Trophoblast cell (in vitro differentiated cells and primary cell): ENCODE data around the gene CIDEC.
"Not testable (repeated sequence)": the region's sequence is repeated elsewhere in the genome, so short reads cannot be mapped to it uniquely, and the experiment has no call there.

Source experiments
- DNase-seq, 2 donors: peaks; one replicate each; pipeline ENCODE4 v3.0.0-alpha.2; 2016
- H2AFZ ChIP-seq: 2 replicates; pipeline ENCODE4 v1.6.1; 2013; ENCODE audit warnings: low read length, moderate library complexity, mild to moderate bottlenecking; ENCODE audit not compliant: insufficient read depth, poor library complexity
- H2AK5ac ChIP-seq: 2 replicates; pipeline ENCODE4 v1.6.1; 2013; ENCODE audit warnings: mild to moderate bottlenecking, low read length
- H2BK120ac ChIP-seq: 2 replicates; pipeline ENCODE4 v1.6.1; 2013; ENCODE audit warnings: low read length, mild to moderate bottlenecking, moderate library complexity; ENCODE audit not compliant: insufficient read depth, poor library complexity
- H2BK12ac ChIP-seq: 2 replicates; pipeline ENCODE4 v1.6.1; 2013; ENCODE audit warnings: mild to moderate bottlenecking, low read length, moderate library complexity
- H2BK5ac ChIP-seq: 2 replicates; pipeline ENCODE4 v1.6.1; 2013; ENCODE audit warnings: low read length, low read depth, moderate library complexity, mild to moderate bottlenecking; ENCODE audit not compliant: poor library complexity
- H3K14ac ChIP-seq: 2 replicates; pipeline ENCODE4 v1.6.1; 2013; ENCODE audit warnings: mild to moderate bottlenecking, low read length
- H3K18ac ChIP-seq: 2 replicates; pipeline ENCODE4 v1.6.1; 2013; ENCODE audit warnings: mild to moderate bottlenecking, low read length
- H3K23ac ChIP-seq: 2 replicates; pipeline ENCODE4 v1.6.1; 2013; ENCODE audit warnings: low read length
- H3K27ac ChIP-seq: 2 replicates; pipeline ENCODE4 v1.5.1; 2013; ENCODE audit warnings: low read depth, mild to moderate bottlenecking, inconsistent platforms, low read length, moderate library complexity
- H3K27me3 ChIP-seq: 2 replicates; pipeline ENCODE4 v1.6.1; 2013; ENCODE audit warnings: inconsistent platforms, mild to moderate bottlenecking, low read length, moderate library complexity; ENCODE audit not compliant: insufficient read depth
- H3K36me3 ChIP-seq, 2 experiments: 1 replicate in 1 of 2; 2 replicates in 1 of 2; pipeline ENCODE4 v1.6.1; 2013; ENCODE audit warnings: low read length in 2 of 2, mild to moderate bottlenecking in 2 of 2, moderate library complexity in 1 of 2; ENCODE audit not compliant: insufficient read depth in 2 of 2, control insufficient read depth in 1 of 2
- H3K4ac ChIP-seq: 2 replicates; pipeline ENCODE4 v1.6.1; 2013; ENCODE audit warnings: low read depth, mild to moderate bottlenecking, low read length, moderate library complexity
- H3K4me1 ChIP-seq, 2 experiments: 1 replicate in 1 of 2; 2 replicates in 1 of 2; pipeline ENCODE4 v1.6.1; 2013; ENCODE audit warnings: low read length in 2 of 2, mild to moderate bottlenecking in 2 of 2, moderate library complexity in 1 of 2; ENCODE audit not compliant: insufficient read depth in 2 of 2, control insufficient read depth in 1 of 2
- H3K4me2 ChIP-seq: 2 replicates; pipeline ENCODE4 v1.6.1; 2013; ENCODE audit warnings: inconsistent platforms, mild to moderate bottlenecking, low read length, moderate library complexity
- H3K4me3 ChIP-seq: 2 replicates; pipeline ENCODE4 v1.5.1; 2013; ENCODE audit warnings: mild to moderate bottlenecking, low read depth, low read length, inconsistent platforms
- H3K79me1 ChIP-seq: one replicate; pipeline ENCODE4 v1.6.1; 2013; ENCODE audit warnings: low read length
- H3K79me2 ChIP-seq: 2 replicates; pipeline ENCODE4 v1.6.1; 2013; ENCODE audit warnings: low read length, mild to moderate bottlenecking; ENCODE audit not compliant: control insufficient read depth, insufficient read depth, poor library complexity
- H3K9ac ChIP-seq: 2 replicates; pipeline ENCODE4 v1.6.1; 2013; ENCODE audit warnings: mild to moderate bottlenecking, low read length
- H3K9me3 ChIP-seq: 2 replicates; pipeline ENCODE4 v1.6.1; 2013; ENCODE audit warnings: low read depth, mild to moderate bottlenecking, control low read depth, inconsistent platforms, low read length; ENCODE audit not compliant: insufficient read depth
- H4K12ac ChIP-seq: 2 replicates; pipeline ENCODE4 v1.6.1; 2013; ENCODE audit warnings: low read depth, mild to moderate bottlenecking, low read length, moderate library complexity
- H4K8ac ChIP-seq: 2 replicates; pipeline ENCODE4 v1.6.1; 2013; ENCODE audit warnings: low read depth, mild to moderate bottlenecking, low read length, moderate library complexity
- H4K91ac ChIP-seq: one replicate; pipeline ENCODE4 v1.6.1; 2013; ENCODE audit warnings: low read depth, mild to moderate bottlenecking, low read length, moderate library complexity
- WGBS: extraction: QIAGEN DNeasy Blood & Tissue Kit; methylation state at CpG from one replicate; pipeline ENCODE4 v1.1.7; 2013; ENCODE audit warnings: missing lambda C conversion rate; ENCODE audit not compliant: insufficient read length, insufficient coverage; ENCODE audit errors: extremely low coverage; 5-methylcytosine and 5-hydroxymethylcytosine counted together

The CIDEC gene

DNA sequence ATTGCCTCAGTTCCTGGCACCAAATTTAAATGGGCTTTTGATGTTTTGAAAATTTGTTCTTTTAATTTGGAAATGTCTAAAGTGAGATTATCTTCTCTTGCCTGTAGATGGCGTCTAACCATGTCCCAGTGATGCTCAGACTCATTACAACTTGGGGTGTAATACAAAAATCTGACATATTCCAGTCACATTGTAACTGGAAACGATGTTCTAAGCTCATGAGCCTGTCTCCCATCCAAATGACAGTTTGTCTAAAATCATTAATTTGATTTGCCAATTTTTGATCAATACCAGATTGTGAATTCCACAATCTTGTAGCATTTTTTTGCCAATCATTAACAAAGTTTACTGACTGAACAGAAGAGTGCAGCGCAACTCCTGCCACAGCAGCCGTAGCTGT, 31.2 kb downstream of the CIDEC start:
- H3K36me3 ChIP-seq, DNase-seq, H2BK120ac ChIP-seq, H3K4me3 ChIP-seq, H3K79me2 ChIP-seq, H4K8ac ChIP-seq, H3K18ac ChIP-seq, H3K79me1 ChIP-seq, H3K4me2 ChIP-seq, H2AFZ ChIP-seq, H2BK5ac ChIP-seq, H4K91ac ChIP-seq, H3K4me1 ChIP-seq, H3K9me3 ChIP-seq, H3K23ac ChIP-seq, H3K14ac ChIP-seq, H3K27ac ChIP-seq, H3K9ac ChIP-seq, H2AK5ac ChIP-seq, H4K12ac ChIP-seq, H3K4ac ChIP-seq, H3K27me3 ChIP-seq: not testable (repeated sequence)
- no CpG with 5 or more reads among the region's 4 CpGs for WGBS
- peak overlapping the region; percentile 24 for H2BK12ac ChIP-seq

DNA sequence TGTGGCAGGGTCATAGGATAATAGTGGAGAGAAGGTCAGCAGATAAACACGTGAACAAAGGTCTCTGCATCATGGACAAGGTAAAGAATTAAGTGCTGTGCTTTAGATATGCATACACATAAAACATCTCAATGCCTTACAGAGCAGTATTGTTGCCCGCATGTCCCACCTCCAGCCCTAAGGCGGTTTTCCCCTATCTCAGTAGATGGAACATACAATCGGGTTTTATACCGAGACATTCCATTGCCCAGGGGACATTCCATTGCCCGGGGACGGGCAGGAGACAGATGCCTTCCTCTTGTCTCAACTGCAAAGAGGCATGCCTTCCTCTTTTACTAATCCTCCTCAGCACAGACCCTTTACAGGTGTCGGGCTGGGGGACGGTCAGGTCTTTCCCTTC, 32.2 kb downstream of the CIDEC start:
- DNase-seq = peak; percentile 81 to 89
- not testable (repeated sequence) for H3K4me1 ChIP-seq, H3K4me3 ChIP-seq, H3K27ac ChIP-seq, H2AFZ ChIP-seq, H3K4ac ChIP-seq, H2BK120ac ChIP-seq, H3K23ac ChIP-seq, H2AK5ac ChIP-seq, H3K18ac ChIP-seq, H4K8ac ChIP-seq, H3K27me3 ChIP-seq, H3K9me3 ChIP-seq, H3K9ac ChIP-seq, H4K91ac ChIP-seq, H3K4me2 ChIP-seq, H4K12ac ChIP-seq, H3K14ac ChIP-seq, H2BK12ac ChIP-seq, H3K79me2 ChIP-seq, H2BK5ac ChIP-seq, H3K36me3 ChIP-seq
- WGBS = no CpG with 5 or more reads among the region's 9 CpGs
- H3K79me1 ChIP-seq = peaks cover 13% of the 10 kb centered on the region

DNA sequence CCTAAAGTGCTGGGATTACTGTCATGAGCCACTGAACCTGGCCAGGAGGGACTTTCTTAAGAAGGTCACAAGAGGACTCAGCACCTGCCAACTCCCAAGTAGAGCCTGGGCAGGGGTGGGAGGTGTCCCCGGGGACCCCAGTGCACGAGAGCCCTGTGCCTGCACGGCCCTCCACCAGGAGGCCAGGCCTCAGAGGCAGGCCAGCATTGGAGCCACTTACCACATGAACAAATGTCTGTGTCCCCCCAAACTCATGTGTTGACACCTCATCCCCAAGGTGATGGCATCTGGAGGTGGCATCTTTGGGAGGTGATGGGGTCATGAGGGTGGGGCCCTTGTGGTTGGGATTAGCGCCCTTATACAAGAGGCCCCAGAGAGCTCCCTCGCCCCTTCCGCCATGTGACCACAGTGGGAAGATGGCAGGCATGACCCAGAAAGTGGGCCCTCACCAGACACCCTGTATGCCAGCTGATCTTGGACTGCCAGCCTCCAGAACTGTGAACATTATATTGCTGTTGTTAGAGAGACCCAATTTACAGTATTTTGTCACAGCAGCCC, 33.0 kb downstream of the CIDEC start:
- no peaks in the 10 kb centered on the region for H3K9me3 ChIP-seq
- no peak overlapping the region for H3K9ac ChIP-seq
- H2BK120ac ChIP-seq = peak overlapping the region; percentile 49
- no peak overlapping the region for H3K4ac ChIP-seq
- no CpG with 5 or more reads among the region's 6 CpGs for WGBS
- peak overlapping the region; percentile 32 for H2BK12ac ChIP-seq
- H3K4me3 ChIP-seq = no peak overlapping the region
- no peak overlapping the region for H3K4me2 ChIP-seq
- peak overlapping the region; percentile 45 for H4K91ac ChIP-seq
- no peak for DNase-seq
- H2AK5ac ChIP-seq = peak overlapping the region; percentile 68
- H3K27ac ChIP-seq = no peak overlapping the region
- H3K14ac ChIP-seq = peak overlapping the region; percentile 24
- H2AFZ ChIP-seq = no peak overlapping the region
- H2BK5ac ChIP-seq = no peak overlapping the region
- no peak overlapping the region for H3K18ac ChIP-seq
- H3K36me3 ChIP-seq = peaks cover 0 to 1% of the 10 kb centered on the region in 2 experiments
- no peak overlapping the region for H4K12ac ChIP-seq
- H4K8ac ChIP-seq = no peak overlapping the region
- H3K4me1 ChIP-seq = peaks cover 4 to 6% of the 10 kb centered on the region in 2 experiments
- H3K27me3 ChIP-seq = no peaks in the 10 kb centered on the region
- peaks cover 7% of the 10 kb centered on the region for H3K79me2 ChIP-seq
- H3K79me1 ChIP-seq = peaks cover 13% of the 10 kb centered on the region
- H3K23ac ChIP-seq = no peak overlapping the region

DNA sequence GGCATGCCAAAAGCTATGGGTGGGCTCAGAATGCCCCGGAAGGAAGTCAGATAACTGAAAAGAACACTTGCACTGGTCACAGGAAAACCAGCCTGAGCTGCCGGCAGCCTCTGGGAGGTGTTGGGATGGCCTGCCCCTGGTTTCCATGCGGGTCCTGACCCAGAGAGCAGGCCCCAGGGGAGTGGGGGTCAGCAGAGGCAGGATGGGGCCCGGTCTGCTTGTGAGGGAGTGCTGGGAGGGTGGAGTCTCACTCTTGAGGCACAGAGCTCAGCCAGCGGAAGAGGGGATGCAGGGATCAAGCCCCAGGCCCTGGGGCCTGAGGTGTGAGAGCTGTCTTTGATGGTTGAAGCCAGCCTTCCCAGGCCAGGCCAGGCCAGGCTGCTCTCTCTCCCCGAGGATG, 33.8 kb downstream of the CIDEC start:
- peaks cover 13% of the 10 kb centered on the region for H3K79me1 ChIP-seq
- no peak overlapping the region for H2AK5ac ChIP-seq
- no peak overlapping the region for H3K9ac ChIP-seq
- H3K23ac ChIP-seq = no peak overlapping the region
- H3K79me2 ChIP-seq = peaks cover 7% of the 10 kb centered on the region
- peak overlapping the region; percentile 20 for H4K91ac ChIP-seq
- no CpG with 5 or more reads among the region's 6 CpGs for WGBS
- no peak overlapping the region for H3K27ac ChIP-seq
- H3K4me1 ChIP-seq = peaks cover 2 to 4% of the 10 kb centered on the region in 2 experiments
- H3K4me2 ChIP-seq = no peak overlapping the region
- H3K18ac ChIP-seq = no peak overlapping the region
- H2AFZ ChIP-seq = no peak overlapping the region
- no peak overlapping the region for H3K4ac ChIP-seq
- H4K12ac ChIP-seq = no peak overlapping the region
- H3K14ac ChIP-seq = no peak overlapping the region
- no peak overlapping the region for H4K8ac ChIP-seq
- no peaks in the 10 kb centered on the region for H3K9me3 ChIP-seq
- H3K27me3 ChIP-seq = no peaks in the 10 kb centered on the region
- no peak overlapping the region for H2BK12ac ChIP-seq
- H3K36me3 ChIP-seq = peaks cover 6 to 9% of the 10 kb centered on the region in 2 experiments
- H2BK120ac ChIP-seq = no peak overlapping the region
- DNase-seq = peak in 1 of 2 donors; percentile 38
- H3K4me3 ChIP-seq = no peak overlapping the region
- H2BK5ac ChIP-seq = no peak overlapping the region
